Measurements from ENCODE around the gene DUSP15.

DUSP15 gene

DNA sequence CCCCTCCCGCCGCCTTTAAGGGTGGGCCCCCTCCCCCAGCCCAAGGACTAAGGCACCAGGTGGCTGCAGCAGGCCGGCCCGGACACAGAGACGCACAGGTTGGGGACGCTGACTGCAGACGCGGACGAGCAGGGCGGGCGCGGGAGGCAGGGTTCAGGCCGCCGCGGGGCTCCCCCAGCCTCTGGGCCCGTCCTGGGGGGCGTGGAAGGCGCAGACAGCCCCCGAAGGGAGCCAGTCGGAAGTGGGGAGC is 9.3 kb downstream of the DUSP15 start:
- TF ChIP-seq, protein P1, sequence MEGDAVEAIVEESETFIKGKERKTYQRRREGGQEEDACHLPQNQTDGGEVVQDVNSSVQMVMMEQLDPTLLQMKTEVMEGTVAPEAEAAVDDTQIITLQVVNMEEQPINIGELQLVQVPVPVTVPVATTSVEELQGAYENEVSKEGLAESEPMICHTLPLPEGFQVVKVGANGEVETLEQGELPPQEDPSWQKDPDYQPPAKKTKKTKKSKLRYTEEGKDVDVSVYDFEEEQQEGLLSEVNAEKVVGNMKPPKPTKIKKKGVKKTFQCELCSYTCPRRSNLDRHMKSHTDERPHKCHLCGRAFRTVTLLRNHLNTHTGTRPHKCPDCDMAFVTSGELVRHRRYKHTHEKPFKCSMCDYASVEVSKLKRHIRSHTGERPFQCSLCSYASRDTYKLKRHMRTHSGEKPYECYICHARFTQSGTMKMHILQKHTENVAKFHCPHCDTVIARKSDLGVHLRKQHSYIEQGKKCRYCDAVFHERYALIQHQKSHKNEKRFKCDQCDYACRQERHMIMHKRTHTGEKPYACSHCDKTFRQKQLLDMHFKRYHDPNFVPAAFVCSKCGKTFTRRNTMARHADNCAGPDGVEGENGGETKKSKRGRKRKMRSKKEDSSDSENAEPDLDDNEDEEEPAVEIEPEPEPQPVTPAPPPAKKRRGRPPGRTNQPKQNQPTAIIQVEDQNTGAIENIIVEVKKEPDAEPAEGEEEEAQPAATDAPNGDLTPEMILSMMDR (IDR thresholded peaks at IDR 0.05; ENCODE audit: insufficient read depth, low read depth, low read length, missing control alignments): no peak
- peak overlapping the region; percentile 35 for H3K4me3 ChIP-seq (ENCODE audit: low read length)
- no peak for DNase-seq (ENCODE audit: low read depth)

DNA sequence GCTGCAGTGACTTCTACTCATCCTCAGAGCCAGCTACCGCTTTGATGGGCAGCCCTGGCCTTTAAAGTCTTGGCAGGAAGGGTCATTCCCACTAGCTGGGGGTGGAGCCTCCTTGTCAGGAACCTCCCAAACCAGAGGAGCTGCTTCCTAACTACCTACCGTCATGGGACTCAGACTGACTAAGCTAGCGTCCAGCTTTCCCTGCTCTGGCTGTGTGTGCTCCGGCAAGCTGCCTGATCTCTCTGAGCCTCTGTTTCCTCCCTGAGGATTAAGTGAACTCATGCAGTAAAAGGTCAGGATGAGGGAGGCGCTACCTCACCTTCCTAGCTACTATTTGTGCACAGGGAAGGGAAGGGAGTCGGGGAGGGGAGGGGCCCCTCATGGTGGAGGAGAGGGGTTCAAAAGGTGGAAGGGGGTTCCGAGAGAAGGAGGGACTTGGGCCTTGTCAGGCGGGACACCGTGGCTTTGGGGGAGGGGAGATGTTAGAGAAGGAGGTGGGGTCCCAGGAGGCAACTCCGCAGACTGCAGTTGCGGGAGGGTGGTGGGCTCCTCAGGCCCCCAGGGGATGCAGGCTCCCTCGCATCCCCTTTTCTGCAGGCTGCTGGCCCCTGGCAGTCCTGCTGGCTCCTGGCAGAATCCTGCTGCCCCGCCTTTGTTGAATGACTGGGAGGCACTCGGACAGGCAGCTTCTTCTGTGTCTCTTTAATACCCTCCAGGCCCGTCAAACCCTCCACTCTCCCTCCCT is 9.8 kb downstream of the DUSP15 start:
- DNase-seq (ENCODE audit: low read depth): peak; percentile 64
- H3K4me3 ChIP-seq (ENCODE audit: low read length): peak overlapping the region; percentile 35
- TF ChIP-seq, protein P1 (IDR thresholded peaks at IDR 0.05; ENCODE audit: insufficient read depth, low read depth, low read length, missing control alignments): no peak

DNA sequence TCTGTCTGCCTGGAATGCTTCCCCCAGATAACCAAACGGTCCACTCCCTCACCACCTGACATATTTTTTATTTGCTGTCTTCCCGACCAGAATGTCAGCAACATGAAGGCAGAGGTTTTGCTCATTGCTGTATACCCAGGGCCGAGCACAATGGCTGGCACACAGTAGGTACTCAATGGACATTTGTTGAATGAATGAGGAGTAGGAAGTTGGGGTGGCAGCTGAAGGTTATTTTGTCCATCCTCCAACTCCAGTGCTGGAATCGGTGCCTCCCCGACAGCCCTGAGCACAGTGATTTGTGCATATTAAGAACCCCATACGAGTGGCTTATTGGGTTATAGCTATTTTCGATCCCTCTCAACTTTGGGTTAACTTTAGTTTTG is 10.3 kb downstream of the DUSP15 start:
- H3K4me3 ChIP-seq (ENCODE audit: low read length): no peak overlapping the region
- DNase-seq (ENCODE audit: low read depth): no peak
- TF ChIP-seq, protein P1 (IDR thresholded peaks at IDR 0.05; ENCODE audit: insufficient read depth, low read depth, low read length, missing control alignments): no peak

DNA sequence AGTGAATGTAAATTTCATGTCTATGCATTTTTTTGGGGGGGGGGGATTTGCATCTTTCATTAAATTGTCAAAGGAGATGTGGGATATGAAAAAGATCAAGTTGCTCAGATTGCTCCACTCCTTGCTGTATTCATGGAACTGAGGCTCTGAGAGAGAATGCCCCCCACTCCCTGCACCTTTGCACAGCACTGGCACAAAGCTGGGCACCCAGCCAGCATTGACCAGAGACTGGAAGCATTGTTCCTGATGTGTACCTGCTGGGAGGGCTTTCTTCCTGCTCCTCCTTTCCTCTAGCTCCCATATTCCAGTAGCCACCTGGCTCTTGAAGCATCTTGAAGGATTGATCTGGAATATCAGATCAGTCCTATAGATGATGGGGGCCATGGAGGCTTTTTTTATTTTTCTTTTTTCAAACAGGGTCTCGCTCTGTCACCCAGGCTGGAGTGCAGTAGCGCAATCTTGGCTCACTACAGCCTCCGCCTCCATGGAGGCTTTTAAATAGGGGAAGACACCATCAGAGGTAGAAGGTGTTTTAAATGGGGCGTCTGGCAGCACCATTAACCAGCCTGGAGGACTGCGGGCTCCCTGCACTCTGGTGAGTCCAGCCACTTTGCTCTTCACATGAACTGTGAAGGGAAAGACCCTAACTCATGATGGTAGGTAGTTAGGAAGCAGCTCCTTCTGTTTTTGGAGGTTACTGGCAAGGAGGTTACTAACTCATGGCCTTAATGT is 10.9 kb downstream of the DUSP15 start:
- H3K4me3 ChIP-seq (ENCODE audit: low read length): no peak overlapping the region
- no peak for DNase-seq (ENCODE audit: low read depth)
- TF ChIP-seq, protein P1 (IDR thresholded peaks at IDR 0.05; ENCODE audit: insufficient read depth, low read depth, low read length, missing control alignments): no peak

DNA sequence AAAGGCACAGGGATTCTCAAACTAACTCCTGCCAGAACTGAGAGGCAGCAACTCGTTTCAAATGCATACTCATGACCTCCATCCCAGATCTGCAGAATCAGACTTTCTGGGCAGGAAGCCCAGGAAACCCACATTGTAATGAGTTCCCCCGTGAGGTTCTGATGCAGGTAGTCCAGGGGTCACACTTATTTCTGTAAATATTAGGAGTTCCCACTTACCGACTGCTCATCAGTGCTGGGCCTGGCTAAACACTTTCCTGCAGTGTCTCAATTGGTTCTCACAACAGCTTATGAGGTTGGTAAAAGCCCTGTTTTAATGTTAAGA is 11.6 kb downstream of the DUSP15 start:
- H3K4me3 ChIP-seq (ENCODE audit: low read length): no peak overlapping the region
- DNase-seq (ENCODE audit: low read depth): no peak
- TF ChIP-seq, protein P1 (IDR thresholded peaks at IDR 0.05; ENCODE audit: insufficient read depth, low read depth, low read length, missing control alignments): no peak

GRCh38 chr20:31857861-31858759 is 12.2 kb downstream of the DUSP15 start:
- DNase-seq (ENCODE audit: low read depth): no peak
- no peak overlapping the region for H3K4me3 ChIP-seq (ENCODE audit: low read length)
- TF ChIP-seq, protein P1 (IDR thresholded peaks at IDR 0.05; ENCODE audit: insufficient read depth, low read depth, low read length, missing control alignments): no peak
